K562 (cell line): Measurements from ENCODE around the gene CYP51A1. TPM values are rescaled to one million over a fixed set of nuclear protein-coding genes. Genes with fewer than 3 reads are reported as not detected.

ENCODE experiments used
- CBFA2T2 ChIP-seq: fragments of 450-650 bp; conservative IDR thresholded peaks from 2 replicates; pipeline ENCODE4 v1.6.1; 2017; ENCODE audit warnings: mild to moderate bottlenecking
- CC2D1A ChIP-seq: fragments of 450-650 bp; IDR thresholded peaks from 2 replicates; pipeline ENCODE4 v1.6.1; 2017; ENCODE audit warnings: mild to moderate bottlenecking
- EGR1 ChIP-seq: fragments of 450-650 bp; conservative IDR thresholded peaks from 2 replicates; pipeline ENCODE4 v1.6.1; 2017; ENCODE audit warnings: mild to moderate bottlenecking
- ELF4 ChIP-seq: fragments of 450-650 bp; formaldehyde crosslinking; IDR thresholded peaks from 2 replicates; pipeline ENCODE4 v1.4.0; 2022; ENCODE audit warnings: missing genetic modification characterization
- FOSL1 ChIP-seq: fragments of 200-800 bp; sonication (Bioruptor generic); conservative IDR thresholded peaks from 2 replicates; pipeline ENCODE4 v1.6.1; 2016; ENCODE audit warnings: missing genetic modification characterization, missing compliant biosample characterization
- GATAD2B ChIP-seq: fragments of 450-650 bp; IDR thresholded peaks from 2 replicates; pipeline ENCODE4 v1.6.1; 2017; ENCODE audit warnings: mild to moderate bottlenecking, borderline replicate concordance
- KAT8 ChIP-seq: fragments of 450-650 bp; IDR thresholded peaks from 2 replicates; pipeline ENCODE4 v1.6.1; 2016; ENCODE audit warnings: low read depth, mild to moderate bottlenecking
- NR2C1 ChIP-seq, 2 experiments: fragments of 450-650 bp; IDR thresholded peaks; 2 replicates each; pipeline ENCODE4 v1.6.1; 2017; ENCODE audit warnings: mild to moderate bottlenecking in 2 of 2, antibody characterized with exemption in 1 of 2, inconsistent platforms in 1 of 2, missing compliant biosample characterization in 1 of 2, missing genetic modification characterization in 1 of 2
- NRF1 ChIP-seq, 2 experiments: fragments of 450-650 bp; IDR thresholded peaks in 1 of 2; conservative IDR thresholded peaks in 1 of 2; 2 replicates each; pipeline ENCODE4 v1.6.1; 2014; ENCODE audit warnings: mild to moderate bottlenecking in 2 of 2
- SREBF1 ChIP-seq: fragments of 150-350 bp; IDR thresholded peaks from 2 replicates; pipeline ENCODE4 v1.6.1; 2014; ENCODE audit warnings: antibody characterized with exemption, low read depth, low read length, borderline replicate concordance
- SUPT5H ChIP-seq: fragments of 450-650 bp; IDR thresholded peaks from 2 replicates; pipeline ENCODE4 v1.6.1; 2016
- TCF3 ChIP-seq: sonication (generic); formaldehyde crosslinking; IDR thresholded peaks from 2 replicates; pipeline ENCODE4 v1.4.0; 2020; ENCODE audit warnings: mild to moderate bottlenecking, missing genetic modification reagents
- ZNF124 ChIP-seq: sonication (generic); formaldehyde crosslinking; IDR thresholded peaks from 2 replicates; pipeline ENCODE4 v1.8.1; 2022; ENCODE audit warnings: missing genetic modification reagents
- ZNF518B ChIP-seq: fragments of 250-450 bp; sonication (Bioruptor Pico); IDR thresholded peaks from 2 replicates; pipeline ENCODE4 v1.5.0; 2021; ENCODE audit warnings: mild to moderate bottlenecking, moderate library complexity
- polyA plus RNA-seq, 8 experiments: library from polyadenylated mRNA; depleted of rRNA in 4 of 8; stranded (reverse) in 5 of 8; unstranded in 3 of 8; fragments of >200 nt; fragmentation: Nextera tagmentation in 2 of 8; fragmentation: Illumina TruSeq in 1 of 8; extraction: Ambion mirVana in 2 of 8; extraction: Trizol in 1 of 8; gene quantifications; 2 replicates each; pipeline versions ENCODE4 v1.2.1 to v1.2.3, GENCODE V29; 2011 to 2014; ENCODE audit warnings: inconsistent platforms in 1 of 8, missing spikeins in 1 of 8
- total RNA-seq, 7 experiments: library from RNA; depleted of rRNA in 6 of 7; stranded (reverse); fragments of >200 nt in 6 of 7; fragmentation: Illumina TruSeq in 2 of 7; extraction: Trizol in 2 of 7; gene quantifications; 2 replicates each; pipeline versions ENCODE4 v1.2.1 to v1.2.3, GENCODE V29; 2011 to 2021; ENCODE audit warnings: low replicate concordance in 1 of 7

Gene CYP51A1
- total and polyA plus RNA-seq, 9 of the 15 experiments (the other 6 are each of a cell fraction or from before 2014, with no cell fraction given): 35.4 to 151 (median 80.3) TPM

GRCh38 chr7:92134271-92135051 is at the start of gene CYP51A1 (continued):
- TF ChIP-seq TCF3 (CRISPR knock-in tag) (0 out of 2 replicates have a peak, but pooled peaks have one; percentile 46), CBFA2T2 (no peak), ZNF518B (CRISPR knock-in tag) (no peak), KAT8 (no peak), ELF4 (CRISPR knock-in tag) (no peak), GATAD2B (peak; percentile 57), NR2C1 (IDR thresholded peaks at IDR 0.05) (peak; percentile 69), NR2C1 (tag; IDR thresholded peaks at IDR 0.05) (peak; percentile 60), EGR1 (peak; percentile 50), SREBF1 (peak; percentile 98), ZNF124 (CRISPR knock-in tag) (no peak), NRF1 (conservative IDR thresholded peaks at IDR 0.05 in 1 of 2, IDR thresholded peaks at IDR 0.05 in 1 of 2) (peak; percentile 74 to 81), SUPT5H (peak; percentile 91), CC2D1A (peak; percentile 83), FOSL1 (peak; percentile 50)
